AG09319 (cell line): ENCODE results near the gene FHAD1.

Experiments used
- DNase-seq: peaks from one replicate; pipeline ENCODE4 v3.0.0-alpha.2; 2010; ENCODE audit warnings: low read depth; ENCODE audit errors: extremely low read depth
- TF ChIP-seq, protein P1 (sequence below): IDR thresholded peaks from 2 replicates; pipeline ENCODE4 v1.5.1; 2011; ENCODE audit warnings: low read depth, mild to moderate bottlenecking, inconsistent platforms, low read length, moderate library complexity

The FHAD1 gene

DNA sequence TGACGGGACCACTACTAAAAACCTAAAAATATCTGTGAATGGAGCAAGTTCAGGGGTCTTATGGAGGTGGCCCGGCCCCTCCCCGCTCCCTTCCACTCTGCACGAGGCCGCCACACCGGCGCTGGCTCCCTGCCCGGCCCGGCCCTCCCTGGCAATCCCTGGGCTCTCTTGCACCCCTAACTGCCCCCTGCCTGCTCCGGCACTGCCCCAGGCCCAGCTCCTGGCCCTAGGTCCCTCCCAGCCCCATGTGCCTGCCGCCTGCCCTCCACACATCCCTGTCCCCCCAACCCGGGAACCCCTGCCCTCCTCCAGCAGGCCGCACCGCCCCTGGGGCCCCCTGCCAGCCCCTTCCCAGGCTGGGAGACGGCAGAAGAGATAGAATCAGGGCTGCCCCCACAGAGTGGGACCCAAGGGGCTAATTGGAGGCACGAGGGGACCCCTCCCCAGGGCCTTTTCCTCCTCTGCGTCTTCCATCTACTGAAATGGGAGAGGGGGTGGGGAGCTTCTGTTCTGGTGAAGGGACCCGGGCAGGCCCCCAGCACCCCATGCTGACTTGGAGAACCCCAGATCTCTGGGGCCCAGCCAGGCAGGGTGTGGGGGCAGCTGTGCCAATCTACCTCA is 181.9 kb downstream of the FHAD1 start:
- TF ChIP-seq, protein P1, sequence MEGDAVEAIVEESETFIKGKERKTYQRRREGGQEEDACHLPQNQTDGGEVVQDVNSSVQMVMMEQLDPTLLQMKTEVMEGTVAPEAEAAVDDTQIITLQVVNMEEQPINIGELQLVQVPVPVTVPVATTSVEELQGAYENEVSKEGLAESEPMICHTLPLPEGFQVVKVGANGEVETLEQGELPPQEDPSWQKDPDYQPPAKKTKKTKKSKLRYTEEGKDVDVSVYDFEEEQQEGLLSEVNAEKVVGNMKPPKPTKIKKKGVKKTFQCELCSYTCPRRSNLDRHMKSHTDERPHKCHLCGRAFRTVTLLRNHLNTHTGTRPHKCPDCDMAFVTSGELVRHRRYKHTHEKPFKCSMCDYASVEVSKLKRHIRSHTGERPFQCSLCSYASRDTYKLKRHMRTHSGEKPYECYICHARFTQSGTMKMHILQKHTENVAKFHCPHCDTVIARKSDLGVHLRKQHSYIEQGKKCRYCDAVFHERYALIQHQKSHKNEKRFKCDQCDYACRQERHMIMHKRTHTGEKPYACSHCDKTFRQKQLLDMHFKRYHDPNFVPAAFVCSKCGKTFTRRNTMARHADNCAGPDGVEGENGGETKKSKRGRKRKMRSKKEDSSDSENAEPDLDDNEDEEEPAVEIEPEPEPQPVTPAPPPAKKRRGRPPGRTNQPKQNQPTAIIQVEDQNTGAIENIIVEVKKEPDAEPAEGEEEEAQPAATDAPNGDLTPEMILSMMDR, result no peak
- no peak for DNase-seq

DNA sequence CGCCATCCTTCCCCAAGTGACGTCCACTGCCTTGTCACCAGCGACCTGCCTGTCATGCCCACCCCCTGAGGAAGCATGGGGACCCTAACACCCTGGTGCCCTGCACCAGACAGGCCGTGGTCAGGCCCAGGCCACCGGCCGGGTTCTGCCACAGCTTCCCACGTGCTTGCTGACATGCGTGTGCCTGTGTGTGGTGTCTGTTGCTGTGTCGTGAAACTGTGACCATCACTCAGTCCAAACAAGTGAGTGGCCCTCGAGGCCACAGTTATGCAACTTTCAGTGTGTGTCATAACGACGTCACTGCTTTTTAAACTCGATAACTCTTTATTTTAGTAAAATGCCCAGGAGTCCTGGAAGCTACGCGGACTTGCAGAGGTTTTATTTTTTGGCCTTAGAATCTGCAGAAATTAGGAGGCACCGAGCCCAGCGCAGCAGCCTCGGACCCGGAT is 182.7 kb downstream of the FHAD1 start:
- no peak for DNase-seq
- TF ChIP-seq, protein P1, result no peak

DNA sequence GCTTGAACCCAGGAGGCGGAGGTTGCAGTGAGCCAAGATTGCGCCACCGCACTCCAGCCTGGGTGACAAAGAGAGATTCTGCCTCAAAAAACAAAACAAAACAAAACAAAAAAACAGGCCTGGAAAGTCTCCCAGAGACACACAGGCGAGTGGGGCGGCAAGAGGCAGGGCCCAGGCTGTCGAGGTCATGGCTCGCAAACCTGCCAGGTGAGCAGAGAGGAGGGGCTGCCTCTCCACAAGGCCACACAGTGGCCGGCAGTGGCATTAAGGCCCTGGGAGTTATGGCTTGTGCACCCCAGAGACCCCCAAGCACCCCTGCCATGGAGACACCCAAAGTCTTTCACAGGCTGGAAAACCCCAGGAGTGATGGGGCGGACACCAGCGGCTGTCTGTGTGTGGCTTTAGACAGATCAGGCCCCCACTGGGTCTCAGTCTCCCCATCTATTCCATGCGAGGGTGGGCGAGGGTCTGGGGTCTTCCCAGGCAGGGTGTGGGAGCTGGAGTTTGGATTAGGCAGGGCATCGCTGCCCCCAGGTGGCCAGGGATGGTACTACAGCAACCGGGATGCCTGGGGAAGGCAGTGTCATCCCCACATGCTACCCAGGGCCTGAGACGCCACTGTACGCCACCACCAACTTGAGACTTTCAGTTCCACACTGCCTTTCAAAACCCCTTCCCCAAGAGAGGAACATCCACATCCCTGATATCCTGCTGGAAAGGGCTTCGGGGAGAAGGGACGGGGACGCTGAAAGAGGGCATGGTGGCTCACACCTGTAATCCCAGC is 184.0 kb downstream of the FHAD1 start:
- TF ChIP-seq, protein P1, result peak; percentile 94
- no peak for DNase-seq

DNA sequence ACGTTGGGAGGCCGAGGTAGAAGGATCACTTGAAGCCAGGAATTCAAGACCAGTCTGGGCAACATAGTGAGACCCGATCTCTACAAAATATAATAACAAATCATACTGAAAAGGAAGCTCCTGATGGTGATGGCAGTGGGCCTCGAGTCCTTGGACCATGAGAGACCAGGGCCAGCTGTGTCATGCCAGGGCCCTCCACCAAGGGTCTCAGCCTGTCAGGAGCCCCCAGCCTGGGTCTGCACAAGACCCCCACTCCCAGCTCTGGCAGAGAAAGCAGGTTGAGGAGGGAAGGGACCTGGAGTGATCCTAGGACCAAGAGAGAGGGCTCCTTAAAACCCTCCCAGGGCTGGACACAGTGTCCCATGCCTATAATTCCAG is 184.5 kb downstream of the FHAD1 start:
- no peak for DNase-seq
- TF ChIP-seq, protein P1, result no peak

DNA sequence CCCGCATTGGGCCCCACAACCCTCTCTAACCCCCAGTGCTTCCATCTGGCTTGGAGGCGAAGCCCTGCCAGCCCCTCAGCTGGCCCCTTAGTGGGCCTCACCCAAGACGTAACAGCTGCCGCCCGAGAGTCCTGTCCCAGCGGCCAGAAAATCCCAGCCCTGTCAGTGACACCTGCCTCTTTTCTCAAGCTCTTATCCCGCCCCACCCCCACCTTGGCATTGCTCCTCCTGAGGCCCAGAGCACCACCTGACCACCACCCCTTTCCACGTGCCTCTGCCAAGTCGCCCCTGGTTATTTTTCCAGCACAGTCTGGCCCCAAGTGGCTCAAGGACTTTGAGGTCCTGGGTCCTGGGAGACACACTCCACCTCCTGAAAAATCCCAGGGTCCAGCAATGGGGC is 185.3 kb downstream of the FHAD1 start:
- TF ChIP-seq, protein P1, result no peak
- no peak for DNase-seq

DNA sequence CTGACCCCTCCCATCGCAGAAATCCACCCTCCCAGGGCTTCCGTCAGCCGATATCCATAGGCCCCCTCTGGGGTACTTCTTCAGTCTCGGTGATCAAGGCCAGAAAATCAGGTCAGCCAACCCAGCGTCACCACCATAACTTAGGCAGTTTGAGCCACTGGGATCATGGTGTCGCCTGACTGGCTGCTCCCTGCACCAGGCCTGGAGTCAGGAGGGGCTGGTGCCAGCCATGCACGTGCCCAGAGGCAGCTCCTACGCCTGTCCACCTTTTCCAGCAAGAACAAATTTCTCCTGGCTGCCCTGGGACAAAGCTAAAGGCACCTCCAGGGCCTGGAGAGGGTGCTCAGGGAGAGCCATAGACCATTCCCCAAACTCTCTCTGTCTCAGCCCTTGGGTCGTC is 186.4 kb downstream of the FHAD1 start:
- TF ChIP-seq, protein P1, result no peak
- no peak for DNase-seq

DNA sequence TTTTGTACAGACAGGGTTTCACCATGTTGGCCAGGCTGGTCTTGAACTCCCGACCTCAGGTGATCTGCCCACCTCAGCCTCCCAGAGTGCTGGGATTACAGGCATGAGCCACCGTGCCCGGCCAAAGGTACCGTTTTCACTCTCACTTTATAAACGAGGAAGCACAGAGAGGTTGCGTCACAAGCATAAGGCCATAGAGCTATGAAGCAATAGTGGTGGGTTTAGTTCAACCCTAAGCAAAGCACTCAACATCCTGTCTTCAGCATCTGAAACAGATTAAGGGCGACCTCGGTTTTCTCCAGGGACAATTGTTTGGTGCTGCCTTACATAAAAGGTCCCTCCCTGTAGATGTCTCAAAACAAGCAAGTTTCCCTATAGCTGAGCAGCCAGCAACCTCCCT is 187.7 kb downstream of the FHAD1 start:
- peak; percentile 70 for DNase-seq
